ENCODE results near the gene KLRD1. TPM values are rescaled to one million over a fixed set of nuclear protein-coding genes. Genes with fewer than 3 reads are reported as not detected.
A peak's percentile ranks its signal among the peaks of the same experiment; 100 is the strongest.
"Not testable (repeated sequence)": the region's sequence is repeated elsewhere in the genome, so short reads cannot be mapped to it uniquely, and the experiment has no call there.

The KLRD1 gene, protein sequence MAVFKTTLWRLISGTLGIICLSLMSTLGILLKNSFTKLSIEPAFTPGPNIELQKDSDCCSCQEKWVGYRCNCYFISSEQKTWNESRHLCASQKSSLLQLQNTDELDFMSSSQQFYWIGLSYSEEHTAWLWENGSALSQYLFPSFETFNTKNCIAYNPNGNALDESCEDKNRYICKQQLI
- under 0.01 and 0.13 TPM in 2 replicates for total RNA-seq

DNA sequence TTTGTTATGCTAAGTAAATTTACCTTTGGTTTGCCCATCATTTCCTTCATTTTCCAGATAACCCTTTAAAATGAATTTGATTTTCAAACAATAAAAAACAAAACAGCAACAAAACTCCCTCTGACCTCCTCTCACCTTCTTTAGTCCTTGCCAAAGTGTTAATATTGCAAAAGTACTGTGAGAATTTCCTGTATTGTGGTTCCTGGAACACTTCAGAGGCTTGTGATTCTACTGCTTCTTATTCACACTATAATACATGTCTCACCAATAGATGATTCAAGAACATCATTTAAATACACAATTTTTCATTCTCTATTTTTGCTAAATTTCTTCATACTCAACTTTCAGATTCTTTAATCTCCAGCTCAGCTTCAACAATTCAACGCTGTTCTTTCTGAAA, at the start of gene KLRD1:
Gene KLRD1 (plus strand): TSS at position 241 of the 400 bp plus-strand sequence. CDS start 208 bp downstream, outside the sequence.
- peak in 1 of 2 donors; percentile 28 for DNase-seq (ENCODE audit: low read depth in 2 of 2)

DNA sequence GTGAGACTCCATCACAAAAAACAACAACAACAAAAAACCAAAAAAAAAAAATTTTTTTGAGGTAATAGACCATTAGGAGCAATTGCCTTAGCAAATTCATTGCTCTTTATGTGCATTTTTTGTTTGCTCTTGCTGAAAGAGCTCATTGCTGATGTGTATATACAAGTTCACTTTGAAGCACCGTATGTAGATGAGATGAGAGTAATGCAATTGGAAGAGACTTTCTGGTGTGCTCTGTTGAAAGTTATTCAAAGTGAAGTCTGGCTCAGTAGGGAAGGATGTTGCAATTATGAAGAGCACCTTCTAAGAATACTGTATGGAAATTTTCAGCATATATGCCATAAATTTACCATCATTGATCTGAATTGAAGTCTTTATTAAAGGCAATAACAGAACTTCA, 46.7 kb upstream of the KLRD1 start:
- DNase-seq (ENCODE audit: low read depth in 2 of 2): no peak

DNA sequence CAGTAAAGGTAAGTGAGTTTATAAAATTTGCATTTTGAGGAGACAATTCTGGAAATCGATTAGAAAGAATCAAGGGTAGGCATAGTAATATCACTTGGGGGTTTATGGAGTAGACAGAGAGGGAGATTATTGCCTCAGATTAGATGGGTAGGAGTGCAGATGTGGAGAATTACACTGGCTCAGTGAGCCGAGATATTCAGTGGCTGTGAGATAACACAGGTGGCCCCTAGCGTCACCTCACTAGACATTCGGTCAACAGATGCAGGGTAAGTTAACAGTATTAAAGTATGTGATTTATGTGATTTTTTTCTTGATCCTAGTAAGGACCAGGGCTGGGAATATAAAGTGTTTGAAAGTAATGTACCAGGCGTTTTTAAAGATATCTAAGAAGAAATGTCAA, 39.6 kb upstream of the KLRD1 start:
- no peak for DNase-seq (ENCODE audit: low read depth in 2 of 2)

DNA sequence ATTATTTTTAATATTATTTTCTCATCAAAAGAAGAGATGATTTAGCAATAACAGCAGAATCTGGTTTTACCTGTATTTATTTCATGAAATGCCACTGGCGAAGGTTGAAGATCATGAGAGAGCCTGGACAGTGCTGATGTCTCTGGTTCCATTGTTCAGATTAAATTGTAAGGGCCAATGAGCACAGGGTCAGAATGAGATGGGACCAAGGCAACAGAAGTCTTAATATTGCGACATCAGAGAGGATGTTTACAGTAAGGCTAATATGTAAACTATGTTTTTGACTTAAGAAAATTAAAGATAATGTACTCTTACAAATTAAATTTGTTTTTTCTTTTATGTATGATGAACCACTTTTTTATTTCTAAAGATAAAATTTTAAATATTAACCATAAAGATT, 35.2 kb upstream of the KLRD1 start:
- DNase-seq (ENCODE audit: low read depth in 2 of 2): no peak

DNA sequence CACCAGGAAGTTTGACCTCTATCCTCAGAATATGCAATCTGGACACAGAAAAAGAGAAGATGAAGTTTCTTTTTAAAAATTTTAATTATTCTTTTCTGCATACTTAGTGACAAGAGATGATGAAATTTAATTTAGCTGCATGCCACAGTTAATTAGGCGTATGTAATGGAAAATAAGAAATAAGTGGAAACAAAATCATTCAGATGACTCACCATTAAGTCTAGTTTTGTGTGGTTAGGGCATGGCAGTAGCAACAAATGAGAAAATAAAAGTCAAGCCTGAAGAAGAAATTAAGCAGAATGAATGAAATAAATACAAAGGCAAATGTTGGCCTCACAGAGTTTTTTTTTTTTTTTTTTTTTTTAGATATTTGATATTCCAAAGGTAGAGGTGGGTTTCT, 30.9 kb upstream of the KLRD1 start:
- DNase-seq (ENCODE audit: low read depth in 2 of 2): no peak

DNA sequence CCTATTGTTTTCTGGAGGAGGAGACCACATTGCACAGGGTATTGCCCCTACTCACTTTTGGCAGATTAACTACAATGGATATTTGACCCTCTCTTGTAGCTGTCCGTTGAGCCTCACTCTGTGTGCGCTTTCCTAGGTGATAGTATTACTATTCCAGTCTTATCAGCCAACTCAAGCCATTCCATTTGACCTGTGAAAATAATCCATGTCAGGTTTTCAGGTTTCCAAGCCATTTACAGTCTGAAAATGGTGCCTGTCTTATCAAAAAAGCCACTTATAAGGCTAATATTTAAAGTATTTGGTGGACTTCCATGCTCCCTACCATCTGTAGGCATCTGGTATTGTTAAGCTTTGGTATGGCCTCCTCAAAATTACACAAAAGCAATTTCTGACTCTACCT, 29.6 kb upstream of the KLRD1 start:
- no peak for DNase-seq (ENCODE audit: low read depth in 2 of 2)

DNA sequence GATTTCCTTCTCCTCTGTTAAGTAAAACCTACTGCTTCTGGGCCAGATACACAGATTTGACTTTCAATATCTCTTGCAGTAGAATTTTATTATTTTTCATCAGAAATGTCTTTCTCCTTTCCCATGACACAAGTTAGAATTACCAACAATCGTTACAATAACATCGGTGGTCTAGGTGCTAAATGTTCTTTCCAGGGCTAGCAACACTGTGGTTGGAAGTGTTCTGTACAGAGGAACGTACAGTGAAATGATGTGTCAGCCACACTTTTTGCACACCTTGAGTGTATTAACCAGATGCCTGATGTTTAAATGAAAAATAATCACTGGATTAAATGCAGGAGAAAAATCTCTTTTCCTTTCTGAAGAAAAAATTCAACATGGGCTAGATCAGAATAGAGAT, 27.7 kb upstream of the KLRD1 start:
- DNase-seq (ENCODE audit: low read depth in 2 of 2): no peak

DNA sequence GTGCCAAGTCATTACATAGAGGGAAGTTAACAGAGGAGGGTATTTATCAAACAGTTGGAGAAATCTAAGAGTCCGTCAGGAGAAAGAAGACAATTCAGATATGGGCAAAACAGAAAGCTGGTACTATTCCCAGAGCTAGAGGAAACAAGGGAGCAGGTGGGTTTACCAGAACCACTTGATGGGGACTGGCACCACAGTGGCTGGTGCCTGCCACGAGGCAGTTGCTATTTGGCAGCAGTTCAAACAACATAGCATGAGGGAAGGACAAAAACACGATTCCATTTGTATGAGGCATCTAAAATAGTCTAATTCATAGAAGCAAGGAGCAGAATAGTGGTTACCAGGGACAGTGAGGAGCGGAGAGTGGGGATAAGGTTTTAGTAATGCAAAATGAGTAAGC, 24.6 kb upstream of the KLRD1 start:
- peak in 1 of 2 donors; percentile 7 for DNase-seq (ENCODE audit: low read depth in 2 of 2)

DNA sequence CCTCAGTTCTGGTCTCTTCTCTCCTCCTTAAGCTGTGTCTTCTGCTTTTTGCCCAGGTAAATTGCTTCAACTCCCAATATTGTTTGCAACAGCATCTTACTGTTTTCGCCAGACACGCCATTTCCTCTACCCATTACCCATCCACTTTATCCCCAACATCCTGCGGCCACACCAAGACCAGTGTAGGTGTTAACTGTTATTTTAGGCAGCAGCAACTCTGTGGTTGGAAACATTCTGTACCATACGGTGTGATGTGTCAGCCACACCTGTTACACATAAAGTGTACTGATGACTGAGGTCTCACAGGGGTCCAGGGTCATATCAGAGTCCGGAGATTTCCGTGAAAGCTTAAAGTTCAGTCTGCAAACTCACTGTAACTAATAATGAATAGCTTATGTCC, 21.8 kb upstream of the KLRD1 start:
- DNase-seq (ENCODE audit: low read depth in 2 of 2): no peak

DNA sequence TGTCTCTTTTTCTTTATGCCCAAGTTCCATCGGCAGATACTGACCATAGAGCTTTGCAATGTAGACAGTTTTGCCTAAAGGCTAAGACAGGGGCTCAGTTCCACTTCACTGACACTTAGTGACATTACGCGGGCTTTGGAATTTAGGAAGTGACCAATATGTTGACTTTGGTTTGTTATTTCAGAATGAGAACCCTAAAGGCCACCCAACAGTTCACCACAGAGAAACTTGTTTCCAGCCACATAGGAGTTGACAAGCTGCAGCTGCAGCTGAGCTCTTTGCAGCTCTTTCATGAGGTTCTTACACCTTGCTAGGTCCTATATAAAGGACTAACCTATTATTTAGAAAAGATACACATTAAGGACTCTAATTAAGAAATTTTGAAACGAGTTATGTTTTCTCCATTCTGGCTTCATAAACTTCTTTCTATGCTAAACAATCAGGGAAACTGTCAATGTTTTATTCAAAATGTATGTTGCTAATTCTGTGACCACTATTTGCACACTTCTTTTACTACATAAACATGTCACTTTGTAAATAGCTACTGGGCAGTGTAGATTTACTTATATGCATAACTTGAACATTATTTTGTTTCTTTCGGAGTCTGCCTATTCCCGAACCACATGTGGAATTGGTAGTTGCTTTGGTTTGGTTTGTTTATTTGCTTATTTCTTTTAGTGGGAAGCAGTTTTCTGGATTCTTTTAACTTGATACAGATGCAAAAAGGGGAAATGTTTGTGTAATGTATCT, 18.5 kb upstream of the KLRD1 start:
- no peak for DNase-seq (ENCODE audit: low read depth in 2 of 2)

DNA sequence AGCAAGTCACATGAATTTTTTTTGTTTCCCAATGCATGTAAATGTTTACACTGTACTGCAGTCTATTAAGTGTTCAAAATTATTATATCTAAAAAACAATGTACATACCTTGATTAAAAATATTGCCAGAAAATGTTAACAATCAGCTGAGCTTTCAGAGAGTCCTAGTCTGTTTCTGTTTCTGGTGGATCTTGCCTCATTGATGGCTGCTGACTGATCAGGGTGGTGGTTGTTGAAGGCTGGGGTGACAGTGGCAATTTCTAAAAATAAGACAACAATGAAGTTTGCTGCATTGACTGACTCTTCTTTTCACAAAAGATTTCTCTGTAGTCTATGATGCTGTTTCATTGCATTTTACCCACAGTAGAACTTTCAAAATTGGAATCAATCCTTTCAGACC, 16.6 kb upstream of the KLRD1 start:
- DNase-seq (ENCODE audit: low read depth in 2 of 2): no peak

DNA sequence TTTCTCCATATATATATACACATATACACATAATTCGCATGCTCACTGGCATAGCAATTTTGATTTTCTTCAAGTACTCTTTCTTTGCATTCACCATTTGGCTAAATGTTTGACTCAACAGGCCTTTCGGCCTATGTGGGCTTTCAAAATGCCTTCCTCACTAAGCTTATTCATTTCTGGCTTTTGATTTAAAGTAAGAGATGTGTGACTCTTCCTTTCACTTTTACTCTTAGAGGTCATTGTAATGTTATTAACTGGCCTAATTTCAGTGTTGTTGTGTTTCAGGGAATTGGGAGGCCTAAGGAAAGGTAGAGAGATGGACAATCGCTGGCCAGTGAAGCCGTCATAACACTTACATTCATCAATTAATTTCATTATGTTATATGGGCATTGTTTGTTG, 14.5 kb upstream of the KLRD1 start:
- DNase-seq (ENCODE audit: low read depth in 2 of 2): no peak

DNA sequence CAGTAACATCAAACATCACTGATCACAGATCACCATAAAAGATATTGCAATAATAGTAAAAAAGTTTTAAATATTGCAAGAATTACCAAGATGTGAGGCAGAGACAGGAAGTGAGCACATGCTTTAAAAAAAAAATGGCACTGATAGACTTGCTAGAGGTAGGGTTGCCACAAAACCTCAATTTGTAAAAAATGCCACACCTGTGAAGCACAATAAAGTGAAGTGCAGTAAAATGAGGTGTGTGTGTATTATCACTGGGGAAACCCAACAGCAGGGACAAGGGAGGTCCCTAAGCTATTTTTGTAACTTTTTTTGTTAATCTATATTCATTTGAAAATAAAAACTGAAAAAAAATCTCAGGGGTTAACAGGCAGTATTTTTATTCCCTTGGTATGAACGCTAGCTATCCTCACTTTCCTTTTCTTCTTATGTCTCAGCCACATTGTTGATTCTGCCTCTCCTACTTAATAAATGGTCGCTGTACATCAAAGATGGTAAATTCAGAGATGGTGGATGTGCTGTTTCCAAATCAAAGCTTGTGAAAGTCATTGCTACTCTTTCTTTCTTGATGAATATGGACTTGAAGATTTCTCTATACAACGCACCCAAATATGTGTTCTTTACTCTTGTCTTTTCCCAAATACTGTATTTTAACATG, 14.0 kb upstream of the KLRD1 start:
- DNase-seq (ENCODE audit: low read depth in 2 of 2): no peak

DNA sequence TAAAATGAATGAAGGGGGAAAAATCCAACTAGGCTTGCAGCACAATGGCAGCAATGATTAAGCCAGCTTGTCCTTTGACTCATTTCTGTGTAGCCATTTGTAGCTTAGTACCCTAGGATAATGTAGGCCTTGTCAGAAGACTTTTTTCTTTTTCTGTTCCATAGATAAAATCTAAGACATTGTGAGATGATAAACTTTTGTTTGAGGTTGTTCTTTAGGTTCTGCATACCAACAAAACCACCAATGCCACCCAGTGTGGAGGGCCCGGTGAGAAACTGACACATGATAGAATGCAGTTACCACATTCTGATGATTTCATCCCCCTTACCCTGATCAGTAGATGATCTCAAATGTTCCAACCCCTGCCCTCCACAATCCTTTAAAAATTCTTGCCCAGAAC, 6.6 kb upstream of the KLRD1 start:
- DNase-seq (ENCODE audit: low read depth in 2 of 2): no peak

DNA sequence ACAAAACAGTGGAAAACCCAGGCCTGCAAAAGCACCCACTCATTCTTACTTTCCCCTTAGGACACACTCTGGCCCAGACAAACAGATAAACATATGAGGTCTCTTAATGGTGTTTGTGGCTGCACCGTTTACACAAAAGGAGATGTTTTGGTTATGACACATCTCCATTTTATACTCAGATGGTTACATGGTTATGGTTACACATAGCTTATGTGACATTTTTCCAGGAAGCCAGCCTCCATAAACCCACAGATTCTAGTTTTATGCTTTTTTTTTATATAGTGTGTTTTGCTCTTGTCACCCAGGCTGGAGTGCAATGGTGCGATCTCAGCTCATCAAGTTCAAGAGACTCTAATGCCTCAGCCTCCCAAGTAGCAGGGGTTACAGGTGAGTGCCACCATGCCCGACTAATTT, 3.5 kb upstream of the KLRD1 start:
- DNase-seq (ENCODE audit: low read depth in 2 of 2): no peak

DNA sequence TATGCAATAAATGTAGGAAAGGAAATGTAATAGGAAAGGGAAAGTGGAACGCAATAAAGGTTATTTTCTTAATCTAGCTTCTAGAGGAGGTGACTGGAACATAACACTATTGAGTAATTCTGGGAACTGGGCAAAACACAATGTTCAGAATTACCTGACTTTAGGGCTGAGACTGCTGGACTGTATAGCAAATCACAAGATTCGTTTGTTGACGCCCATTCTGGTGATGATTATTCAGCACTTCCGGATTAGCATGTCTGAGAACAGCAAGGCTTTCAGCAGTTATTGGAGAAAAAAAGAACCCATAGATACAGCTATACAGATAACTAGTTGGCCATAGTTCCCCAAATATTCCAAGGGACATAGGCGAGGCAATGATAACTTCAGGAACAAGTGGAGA, 2.3 kb upstream of the KLRD1 start:
- DNase-seq (ENCODE audit: low read depth in 2 of 2): peak in 1 of 2 donors; percentile 21

DNA sequence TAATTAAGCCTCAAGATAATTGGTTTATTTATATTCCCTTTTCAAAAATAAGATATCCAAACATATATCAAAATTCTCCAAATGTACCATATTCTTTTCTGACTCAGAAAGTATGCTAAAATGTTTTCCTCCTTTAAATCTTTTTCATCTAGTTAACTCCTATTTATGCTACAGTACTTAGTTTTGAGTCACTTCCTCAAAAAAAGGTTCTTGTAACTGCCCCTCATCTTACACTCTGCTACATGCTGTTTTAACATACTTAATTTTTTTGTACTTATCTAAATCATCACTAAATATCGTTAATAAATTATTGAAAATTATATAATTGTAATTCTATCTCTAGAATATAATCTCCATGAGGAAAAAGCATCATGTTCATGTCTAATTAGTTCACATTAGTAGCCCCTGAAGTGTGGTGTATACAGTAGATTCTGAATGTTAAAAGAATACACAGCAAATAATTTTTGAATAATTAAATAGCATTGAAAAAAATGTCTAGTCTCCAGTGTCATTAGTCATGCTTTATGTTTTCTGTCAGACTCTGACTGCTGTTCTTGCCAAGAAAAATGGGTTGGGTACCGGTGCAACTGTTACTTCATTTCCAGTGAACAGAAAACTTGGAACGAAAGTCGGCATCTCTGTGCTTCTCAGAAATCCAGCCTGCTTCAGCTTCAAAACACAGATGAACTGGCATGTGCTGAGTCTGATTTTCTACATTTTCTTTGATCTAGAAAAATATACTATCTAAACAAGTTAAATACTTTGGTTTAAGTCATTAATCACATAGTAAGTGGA, 3.5 kb downstream of the KLRD1 start:
- peak in 1 of 2 donors; percentile 76 for DNase-seq (ENCODE audit: low read depth in 2 of 2)

DNA sequence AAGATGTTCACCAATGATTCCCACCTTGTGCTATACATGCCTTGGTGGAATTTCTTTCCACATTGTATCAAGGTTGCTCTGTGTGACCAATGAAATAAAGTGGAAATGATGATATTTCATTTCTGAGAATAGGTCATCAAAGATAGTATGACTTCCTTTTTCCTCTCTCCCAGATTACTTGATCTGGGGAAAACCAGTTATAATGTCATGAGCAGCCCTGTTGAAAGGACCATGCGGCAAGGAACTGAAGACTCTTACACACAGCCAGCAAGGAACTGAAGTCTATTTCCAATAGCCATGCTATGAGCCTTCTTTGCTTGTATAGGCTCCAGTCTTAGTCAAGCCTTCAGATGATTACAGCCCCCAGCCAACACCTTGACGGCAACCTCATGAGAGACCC, 11.7 kb downstream of the KLRD1 start:
- DNase-seq (ENCODE audit: low read depth in 2 of 2): no peak

DNA sequence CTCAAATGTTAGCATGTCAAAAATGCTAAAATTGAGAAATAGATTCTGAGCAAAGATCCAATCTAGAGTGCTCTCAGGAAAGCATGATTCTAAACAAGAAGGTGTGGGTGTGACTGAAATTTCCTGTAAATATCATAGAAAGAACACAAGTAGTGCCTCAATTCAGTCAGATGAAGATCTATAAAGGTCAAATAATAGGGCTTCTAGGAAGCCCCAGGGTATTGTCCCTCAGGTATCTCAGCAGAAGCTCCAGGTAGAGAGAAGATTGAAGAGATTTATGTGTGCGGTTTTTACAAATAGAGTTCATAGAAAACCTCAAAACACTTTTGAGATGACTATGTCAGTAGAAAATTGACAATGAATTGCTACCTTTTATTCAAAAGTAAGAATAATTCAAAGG, 13.0 kb downstream of the KLRD1 start:
- DNase-seq (ENCODE audit: low read depth in 2 of 2): no peak

DNA sequence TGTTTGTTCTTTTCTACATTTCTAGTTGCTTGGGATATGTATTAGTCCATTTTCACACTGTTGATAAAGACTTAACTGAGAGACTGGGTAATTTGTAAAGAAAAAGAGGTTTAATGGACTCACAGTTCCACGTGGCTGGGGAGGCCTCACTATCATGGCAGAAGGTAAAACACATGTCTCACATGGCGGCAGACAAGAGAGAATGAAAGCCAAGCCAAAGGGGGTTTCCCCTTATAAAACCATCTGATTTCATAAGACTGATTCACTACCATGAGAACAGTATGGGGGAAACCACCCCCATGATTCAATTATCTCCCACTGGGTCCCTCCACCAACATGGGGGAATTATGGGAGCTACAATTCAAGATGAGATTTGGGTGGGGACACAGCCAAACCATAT, 21.0 kb downstream of the KLRD1 start:
- not testable (repeated sequence) for DNase-seq (ENCODE audit: low read depth in 2 of 2)

DNA sequence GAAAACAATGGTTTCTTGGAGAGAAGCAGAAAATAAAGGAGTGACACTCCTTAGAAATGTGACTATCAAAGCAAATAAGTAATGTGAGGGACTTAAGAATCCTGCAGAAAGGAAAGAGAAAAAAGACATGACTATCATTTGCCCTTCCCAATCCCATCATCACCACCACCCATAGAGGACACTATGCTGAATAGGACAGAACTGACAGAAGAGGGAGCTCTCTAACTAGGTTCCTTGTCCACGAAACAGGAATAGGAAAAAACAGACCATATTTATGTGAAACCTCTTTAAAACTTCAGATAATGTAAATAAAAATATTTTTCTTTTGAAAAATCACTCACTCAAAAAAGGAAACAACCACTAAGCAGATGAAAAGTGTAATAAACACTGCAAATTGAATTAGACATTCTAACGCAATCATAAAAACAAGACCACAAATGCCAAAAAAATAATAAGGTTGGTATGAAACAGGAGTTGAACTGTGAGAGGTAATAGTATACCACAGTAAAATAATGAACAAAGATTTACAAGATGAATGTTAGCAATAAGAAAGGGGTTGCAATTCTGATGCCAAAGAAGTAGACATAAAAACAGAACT, 24.1 kb downstream of the KLRD1 start:
- DNase-seq (ENCODE audit: low read depth in 2 of 2): peak; percentile 56 to 67

DNA sequence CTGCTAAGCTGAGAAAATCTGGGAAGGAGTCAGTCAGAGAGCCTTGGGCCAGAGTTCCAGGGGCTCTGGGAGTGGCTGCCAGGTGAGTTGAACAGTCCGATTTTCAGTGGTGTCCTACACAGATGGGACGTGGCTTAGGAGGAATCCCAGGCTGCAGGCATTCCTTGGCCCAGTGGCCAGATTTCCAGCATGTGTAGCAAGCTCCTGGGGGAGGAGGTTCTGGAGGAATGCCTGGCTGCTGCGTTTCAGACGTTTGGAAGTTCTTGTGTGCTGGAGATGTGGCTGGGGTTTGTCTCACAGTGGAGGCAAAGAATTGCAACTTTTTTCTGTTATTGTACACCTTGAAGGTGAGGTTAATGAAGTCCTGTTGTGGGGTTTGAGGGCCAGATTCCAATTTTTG, 28.5 kb downstream of the KLRD1 start:
- DNase-seq (ENCODE audit: low read depth in 2 of 2): not testable (repeated sequence)

Data from dermis microvascular lymphatic vessel endothelial cell (primary cell).